Tibial artery (tissue), 4 donors: ENCODE measurements around the gene NRL.

ENCODE experiments used
- DNase-seq, 2 donors: peaks; one replicate each; pipeline ENCODE4 v3.0.0-alpha.2; 2019
- H3K27ac ChIP-seq, 2 donors: fragments of 200-600 bp; sonication (generic) in 1 of 2; 1 replicate in 1 of 2; 2 replicates in 1 of 2; pipeline ENCODE4 v1.5.1; 2018 to 2019; ENCODE audit warnings: mild to moderate bottlenecking in 1 of 2
- H3K27me3 ChIP-seq, 2 donors: fragments of 200-600 bp; sonication (generic) in 1 of 2; one replicate each; pipeline versions ENCODE4 v1.5.1 to v1.6.0; 2016 to 2019
- H3K36me3 ChIP-seq, 3 donors: fragments of 200-600 bp; sonication (generic) in 2 of 3; one replicate each; pipeline ENCODE4 v1.5.1; 2016 to 2019; ENCODE audit warnings: mild to moderate bottlenecking in 2 of 3
- H3K4me1 ChIP-seq, 4 donors: fragments of 200-600 bp; sonication (generic) in 2 of 4; 1 replicate in 3 of 4; 2 replicates in 1 of 4; pipeline ENCODE4 v1.5.1; 2016 to 2019
- H3K4me3 ChIP-seq, 2 donors: fragments of 200-600 bp; sonication (generic) in 1 of 2; 1 replicate in 1 of 2; 2 replicates in 1 of 2; pipeline ENCODE4 v1.5.1; 2018 to 2019; ENCODE audit warnings: mild to moderate bottlenecking in 2 of 2
- H3K9me3 ChIP-seq, 3 donors: fragments of 200-600 bp; sonication (generic) in 1 of 3; one replicate each; pipeline ENCODE4 v1.5.1; 2016 to 2019
- CTCF ChIP-seq, 2 experiments: fragments of 200-600 bp in 1 of 2; fragments of 450-650 bp in 1 of 2; IDR thresholded peaks; one replicate each; pipeline ENCODE4 v1.5.1; 2017 to 2019; ENCODE audit warnings: antibody characterized with exemption in 2 of 2, mild to moderate bottlenecking in 1 of 2, moderate library complexity in 1 of 2
- intact Hi-C: fragments of 100-400 bp; cut with DNase I; formaldehyde crosslinking; loops from one replicate; pipeline ENCODE4 v1.15.0; 2023; ENCODE audit warnings: low total_unique reads

NRL gene

GRCh38 chr14:24072436-24072835 lies 42.3 kb downstream of the NRL start:
- Histone ChIP-seq H3K9me3 (no peaks in the 10 kb centered on the region), H3K27me3 (peaks cover 0 to 52% of the 10 kb centered on the region in 2 donors), H3K36me3 (no peaks in the 10 kb centered on the region), H3K4me1 (peaks cover 0 to 21% (median 16%) of the 10 kb centered on the region in 4 donors), H3K4me3 (no peak overlapping the region), H3K27ac (no peak overlapping the region)
- intact Hi-C loops: no loop called here
- TF ChIP-seq CTCF (IDR thresholded peaks at IDR 0.05): no peak
- DNase-seq: no peak

GRCh38 chr14:24071836-24072430 lies 42.8 kb downstream of the NRL start:
- Histone ChIP-seq H3K4me1 (peaks cover 0 to 21% (median 16%) of the 10 kb centered on the region in 4 donors), H3K4me3 (peak overlapping the region in 1 of 2 donors; percentile 16), H3K36me3 (no peaks in the 10 kb centered on the region), H3K27ac (no peak overlapping the region), H3K27me3 (peaks cover 0 to 49% of the 10 kb centered on the region in 2 donors), H3K9me3 (no peaks in the 10 kb centered on the region)
- DNase-seq: no peak
- intact Hi-C loops: no loop called here
- TF ChIP-seq CTCF (IDR thresholded peaks at IDR 0.05): no peak

GRCh38 chr14:24071144-24071697 lies 43.5 kb downstream of the NRL start, which contains the start of gene CPNE6:
Gene CPNE6, plus strand, starts transcription at chr14:24071562. Its CDS starts 1,375 bp downstream, at chr14:24072937.
- DNase-seq: no peak

GRCh38 chr14:24070285-24071143 lies 44.2 kb downstream of the NRL start:
- intact Hi-C loops: no loop called here
- DNase-seq: no peak
- peaks cover 0 to 21% (median 16%) of the 10 kb centered on the region in 4 donors for H3K4me1 ChIP-seq
- TF ChIP-seq CTCF (IDR thresholded peaks at IDR 0.05): no peak
- no peak overlapping the region for H3K4me3 ChIP-seq
- no peaks in the 10 kb centered on the region for H3K36me3 ChIP-seq
- no peaks in the 10 kb centered on the region for H3K9me3 ChIP-seq
- no peak overlapping the region for H3K27ac ChIP-seq
- H3K27me3 ChIP-seq: peaks cover 0 to 36% of the 10 kb centered on the region in 2 donors

More at GRCh38 chr14:24071144-24071697, 43.5 kb downstream of the NRL start, which contains the start of gene CPNE6:
- TF ChIP-seq CTCF (IDR thresholded peaks at IDR 0.05): no peak
- Histone ChIP-seq H3K9me3 (no peaks in the 10 kb centered on the region), H3K4me1 (peaks cover 0 to 21% (median 16%) of the 10 kb centered on the region in 4 donors), H3K4me3 (peak within 1 kb of the TSS in 1 of 2 donors; percentile 16), H3K36me3 (no peaks in the 10 kb centered on the region), H3K27ac (no peak within 1 kb of the TSS), H3K27me3 (peaks cover 0 to 42% of the 10 kb centered on the region in 2 donors)
- intact Hi-C loops: no loop called here

- TF ChIP-seq CTCF (IDR thresholded peaks at IDR 0.05): no peak
- peaks cover 0 to 25% of the 10 kb centered on the region in 2 donors for H3K27me3 ChIP-seq
- H3K36me3 ChIP-seq: no peaks in the 10 kb centered on the region
- H3K4me3 ChIP-seq: no peak overlapping the region
- no peak for DNase-seq
- H3K4me1 ChIP-seq: peaks cover 0 to 21% (median 16%) of the 10 kb centered on the region in 4 donors
- H3K27ac ChIP-seq: no peak overlapping the region
- intact Hi-C loops: no loop called here
- H3K9me3 ChIP-seq: no peaks in the 10 kb centered on the region
These were observed 45.4 kb downstream of the NRL start for GRCh38 chr14:24069411-24069735.
